HG03442 (cell line): ENCODE data around the gene CFAP57.

Experiments
- ATAC-seq: cut with Tn5 transposase; IDR thresholded peaks from one replicate; pipeline ENCODE4 v1.9.1; 2021; ENCODE audit warnings: mild to moderate bottlenecking, moderate library complexity; ENCODE audit not compliant: unreplicated experiment

CFAP57 gene

DNA sequence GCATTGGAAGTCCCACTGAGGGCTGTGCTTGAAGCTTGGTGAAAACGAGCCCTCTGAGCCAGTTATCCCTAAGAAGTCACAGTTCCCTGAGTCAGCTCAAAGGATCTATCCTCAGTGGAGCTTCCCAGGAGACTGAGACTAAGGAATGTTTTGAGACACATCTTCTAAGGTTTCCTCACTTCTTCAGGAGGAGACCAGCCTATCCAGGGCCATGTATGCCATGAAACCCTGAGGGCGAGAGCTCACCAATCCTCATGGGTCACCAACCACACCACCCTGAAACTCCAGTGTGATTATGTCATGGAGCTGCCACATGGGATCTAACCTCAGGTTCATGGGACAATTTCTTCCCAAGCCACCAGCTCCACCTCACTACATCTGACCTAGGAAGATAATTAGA is 121.0 kb downstream of the CFAP57 start:
- no peak for ATAC-seq

DNA sequence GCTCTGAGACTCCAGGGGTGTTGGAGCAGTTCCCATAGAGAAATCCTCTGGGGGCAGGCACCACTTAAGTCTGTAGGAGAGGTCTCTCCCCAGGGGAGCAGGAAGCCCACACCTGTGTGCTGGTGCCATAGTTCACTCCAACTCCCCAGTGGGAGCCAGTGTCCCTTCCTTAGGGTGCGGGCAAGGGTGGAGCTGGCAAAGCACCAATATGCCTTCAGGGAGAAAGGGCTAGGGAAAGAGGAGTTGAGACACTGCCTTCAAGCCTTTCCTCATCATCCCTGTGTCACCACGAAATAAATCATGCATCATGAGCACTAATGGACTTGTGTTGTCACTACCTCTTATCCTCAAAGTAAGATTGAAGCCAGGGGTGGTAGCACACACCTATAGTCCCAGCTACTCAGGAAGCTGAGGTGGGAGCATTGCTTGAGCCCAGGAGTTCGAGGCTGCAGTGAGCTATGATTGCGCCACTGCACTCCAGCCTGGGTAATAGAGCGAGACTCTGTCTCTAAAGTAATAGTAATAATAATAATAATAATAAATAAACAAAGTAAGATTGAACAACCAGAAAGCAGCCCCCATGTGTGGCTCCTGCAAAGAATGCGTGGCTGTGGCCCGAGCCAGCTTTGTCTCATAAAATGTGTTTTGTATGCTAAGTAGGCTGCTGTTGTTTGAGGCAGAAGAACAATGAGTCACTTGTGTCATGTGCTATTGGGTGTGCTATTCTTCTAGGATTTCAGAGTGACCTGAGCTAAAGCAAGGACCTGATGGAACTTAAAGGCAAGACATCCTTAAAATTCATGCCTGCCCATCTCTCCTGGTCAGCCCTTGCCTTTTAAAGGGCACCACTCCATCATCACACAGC is 122.0 kb downstream of the CFAP57 start:
- no peak for ATAC-seq

DNA sequence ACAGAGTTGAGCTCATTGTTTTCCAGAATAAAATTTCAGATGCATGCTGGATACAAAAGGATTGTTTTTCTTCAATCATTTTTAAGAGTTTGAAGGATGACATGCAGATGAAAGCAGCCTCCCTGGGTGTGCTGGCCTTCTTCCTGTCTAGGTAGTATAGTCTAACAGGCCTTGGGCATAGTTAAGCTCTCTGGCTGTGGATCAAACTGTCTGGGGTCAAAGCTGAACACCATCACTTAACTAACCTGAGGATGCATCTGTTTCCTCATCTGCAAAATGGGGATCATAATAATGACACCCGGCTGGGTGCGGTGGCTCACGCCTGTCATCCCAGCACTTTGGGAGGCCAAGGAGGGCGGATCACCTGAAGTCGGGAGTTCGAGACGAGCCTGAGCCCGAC is 122.6 kb downstream of the CFAP57 start:
- no peak for ATAC-seq

DNA sequence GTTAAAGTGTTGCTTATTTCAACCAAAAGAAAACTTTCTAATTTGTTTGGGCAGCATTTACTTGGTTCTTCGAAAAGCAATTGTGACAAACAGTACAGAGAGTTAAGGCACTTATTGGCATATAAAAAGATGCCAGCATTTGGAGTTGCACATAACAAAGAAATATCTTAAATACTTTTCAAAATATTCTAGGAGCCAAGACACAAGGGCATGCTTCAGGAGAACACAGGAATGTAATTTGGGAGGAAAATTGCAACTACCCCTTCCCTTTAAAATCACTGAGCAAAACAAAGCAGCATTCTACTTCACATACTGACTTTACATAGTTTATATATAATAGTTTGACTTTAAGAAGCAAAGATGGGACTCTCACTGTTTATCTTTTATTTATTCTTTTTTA is 124.1 kb downstream of the CFAP57 start:
- ATAC-seq, result no peak

DNA sequence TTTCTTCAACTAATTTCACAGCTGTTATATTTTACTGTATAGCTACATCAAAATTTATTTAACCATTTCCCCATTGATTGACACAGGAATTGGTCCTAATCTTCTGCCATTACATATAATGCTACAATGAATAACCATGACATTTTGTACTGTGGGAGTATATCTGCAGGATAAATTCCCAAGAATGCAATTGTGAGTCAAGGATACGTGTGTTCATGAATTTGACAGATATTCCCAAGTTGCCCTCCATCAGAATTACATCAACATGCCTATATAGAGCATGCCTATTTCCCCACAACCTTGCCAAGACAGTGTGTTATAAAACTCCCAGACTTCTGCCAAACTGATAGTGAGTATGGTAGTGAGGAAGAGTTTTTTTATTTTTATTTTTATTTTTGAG is 125.9 kb downstream of the CFAP57 start:
- ATAC-seq, result no peak

DNA sequence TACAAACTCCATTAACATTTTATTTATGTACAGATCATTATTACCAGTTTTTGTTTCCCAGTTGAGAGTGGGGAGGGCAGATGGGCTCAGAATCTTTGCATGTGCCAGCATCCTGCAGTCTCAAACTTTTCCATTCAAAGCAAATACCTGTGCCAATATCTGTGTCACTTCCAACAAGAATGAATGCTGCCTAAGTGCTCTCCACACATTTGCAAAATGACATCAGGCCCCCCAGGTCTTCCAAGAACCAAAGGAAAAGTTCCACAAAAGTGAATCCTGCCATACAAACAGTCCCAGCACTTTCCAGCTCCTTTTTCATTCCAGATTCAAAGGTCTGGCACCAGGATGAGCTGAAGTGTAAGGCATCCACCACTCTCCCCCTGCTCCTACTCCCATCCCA is 127.0 kb downstream of the CFAP57 start:
- ATAC-seq, result no peak

DNA sequence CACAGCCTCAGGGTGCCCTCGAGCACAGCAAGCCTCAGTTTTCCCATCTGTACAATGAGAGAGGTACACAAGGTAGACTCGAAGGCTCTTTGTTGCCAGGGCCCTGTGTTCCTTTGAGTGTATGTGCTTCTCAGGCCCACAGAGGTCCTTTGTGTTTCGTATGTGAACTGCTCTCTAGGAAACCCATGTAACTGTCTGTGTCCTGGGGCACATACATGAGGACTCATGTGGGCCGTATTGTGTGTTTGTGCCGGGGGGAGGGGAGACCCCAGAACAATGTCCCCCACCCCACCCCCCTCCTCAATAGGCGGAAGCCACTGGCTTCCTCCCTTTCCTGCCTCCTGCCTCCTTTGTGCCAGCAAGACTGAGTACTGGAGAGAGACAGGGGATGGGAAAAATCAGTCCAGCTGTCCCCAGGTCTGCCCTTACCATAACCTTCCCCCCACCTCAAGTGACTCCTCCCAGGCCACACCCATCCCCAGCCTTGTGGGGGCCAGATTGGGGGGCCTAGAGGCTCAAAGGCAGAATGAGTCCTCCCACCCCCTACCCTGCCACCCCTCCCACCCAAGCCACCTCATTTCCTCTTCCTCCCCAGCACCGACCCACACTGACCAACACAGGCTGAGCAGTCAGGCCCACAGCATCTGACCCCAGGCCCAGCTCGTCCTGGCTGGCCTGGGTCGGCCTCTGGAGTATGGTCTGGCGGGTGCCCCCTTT is 128.4 kb downstream of the CFAP57 start, which contains the start of gene TIE1:
Gene TIE1 (plus strand): TSS at position 605 of the 717 bp plus-strand sequence. CDS start 90 bp downstream, at position 695.
- ATAC-seq, result no peak

DNA sequence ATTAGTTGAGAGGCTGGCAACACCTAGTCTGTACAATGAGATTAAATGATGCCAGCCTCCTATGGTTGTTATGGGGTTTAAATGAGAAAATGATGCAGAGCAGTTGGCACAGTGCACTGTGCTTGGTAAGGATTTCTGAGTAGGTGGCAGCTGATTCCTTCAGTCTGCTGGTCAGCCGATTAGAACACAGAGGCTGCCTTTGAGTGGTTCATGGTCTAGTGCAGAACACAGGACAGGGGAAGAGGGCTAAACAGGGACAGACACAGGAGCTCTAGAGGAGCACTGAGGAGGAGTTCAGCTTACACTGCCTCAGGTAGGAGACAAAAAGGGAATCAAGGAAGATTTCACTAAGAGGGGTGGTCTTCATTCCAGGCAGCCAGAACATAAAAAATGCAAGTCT is 130.1 kb downstream of the CFAP57 start:
- no peak for ATAC-seq

DNA sequence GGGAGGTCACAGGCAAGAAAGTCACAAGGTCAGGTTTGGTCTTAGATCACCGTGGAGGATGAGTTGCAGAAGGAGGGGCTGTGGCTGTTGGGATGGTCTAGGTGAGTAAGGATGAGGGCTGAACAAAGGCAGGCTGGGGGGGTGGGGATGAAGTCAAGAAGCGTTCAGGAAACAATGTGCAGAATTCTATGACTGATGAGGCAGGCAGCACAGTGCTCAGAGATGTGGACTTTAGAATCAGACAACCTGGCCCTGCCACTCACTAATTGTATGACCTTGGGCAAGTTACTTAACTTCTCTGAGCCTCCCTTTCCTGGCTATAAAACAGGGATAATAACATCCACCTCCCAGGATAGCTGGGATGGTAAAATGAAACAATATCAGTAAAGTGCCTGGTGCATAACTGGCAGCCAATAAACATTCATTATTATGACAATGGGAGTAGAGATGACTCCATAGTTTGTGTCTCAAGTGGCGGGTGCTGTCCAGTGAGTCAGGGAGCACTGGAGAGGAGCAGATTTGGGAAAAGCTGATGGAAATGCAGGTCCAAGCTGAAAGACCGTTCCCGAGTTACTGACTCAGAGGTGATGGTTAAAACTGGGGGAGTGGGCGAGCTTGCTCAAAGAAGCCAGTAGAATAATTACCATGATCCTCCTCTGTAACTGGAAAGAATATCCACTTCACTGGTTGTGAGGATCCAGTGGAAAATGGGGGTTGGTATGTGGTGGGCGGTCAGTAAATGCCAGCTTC is 130.8 kb downstream of the CFAP57 start:
- ATAC-seq, result no peak

DNA sequence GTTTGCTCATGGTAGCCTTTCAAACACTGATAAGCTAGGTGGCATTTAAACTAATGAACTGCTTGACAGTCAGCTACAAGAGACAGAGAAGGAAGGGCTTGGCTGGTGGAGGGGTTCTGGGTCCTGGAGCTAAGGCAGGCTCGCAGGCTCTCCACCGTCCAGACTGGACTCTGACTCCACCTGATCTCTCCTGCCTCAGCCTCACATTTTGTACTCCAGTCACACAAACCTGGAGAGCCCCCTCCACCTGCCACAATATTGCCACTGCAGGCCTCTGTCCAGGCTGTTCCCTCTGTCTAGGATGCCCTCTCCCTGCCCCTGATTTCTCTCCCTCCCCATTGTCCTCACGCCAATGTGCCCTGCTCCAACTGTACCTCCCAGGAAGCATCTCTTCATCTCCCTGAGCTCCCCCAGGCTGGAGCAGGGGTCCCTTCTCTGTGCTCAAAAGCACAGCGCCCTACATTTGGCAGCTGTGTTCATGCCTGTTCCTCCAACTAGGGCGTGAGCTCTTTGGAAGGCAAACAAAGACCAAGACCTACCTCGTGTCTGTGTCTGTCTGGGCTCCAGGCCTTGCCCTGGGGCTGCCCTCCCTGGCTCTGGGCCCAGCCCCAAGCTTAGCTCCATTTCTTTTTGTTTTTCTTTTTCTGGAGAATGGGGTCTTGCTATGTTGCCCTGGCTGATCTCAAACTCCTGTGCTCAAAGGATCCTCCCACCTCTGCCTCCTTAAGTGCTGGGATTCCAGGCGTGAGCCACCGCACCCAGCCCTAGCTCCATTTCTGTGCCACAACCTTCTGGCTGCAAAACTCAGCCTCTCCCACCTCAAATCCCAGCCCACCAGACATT is 131.6 kb downstream of the CFAP57 start:
- ATAC-seq, result no peak
